Memory B cell (primary cell): ENCODE results near the gene ASB13.

Experiments used
- ATAC-seq: fragments of 150-1000 bp; cut with Tn5 transposase; 2 replicates; pipeline ENCODE4 v1.10.0; 2021; ENCODE audit warnings: low read depth, mild to moderate bottlenecking, moderate library complexity
- DNase-seq, 2 donors: peaks; one replicate each; pipeline ENCODE4 v3.0.0; 2022; ENCODE audit warnings: low spot score in 2 of 2
- H3K27ac Mint-ChIP-seq: one replicate; pipeline ENCODE4 v1.8.0; 2022; ENCODE audit warnings: mild to moderate bottlenecking, moderate library complexity, mixed read lengths
- H3K27me3 Mint-ChIP-seq: one replicate; pipeline ENCODE4 v1.8.0; 2022; ENCODE audit warnings: mixed read lengths
- H3K36me3 Mint-ChIP-seq: one replicate; pipeline ENCODE4 v1.8.0; 2022; ENCODE audit warnings: mild to moderate bottlenecking, mixed read lengths
- H3K4me1 Mint-ChIP-seq: one replicate; pipeline ENCODE4 v1.8.0; 2022; ENCODE audit warnings: mixed read lengths
- H3K4me3 Mint-ChIP-seq: one replicate; pipeline ENCODE4 v1.8.0; 2022; ENCODE audit warnings: mild to moderate bottlenecking, moderate library complexity, mixed read lengths
- H3K9me3 Mint-ChIP-seq: one replicate; pipeline ENCODE4 v1.8.0; 2022; ENCODE audit warnings: mixed read lengths

Gene ASB13

GRCh38 chr10:5606864-5607263, 59.5 kb downstream of the ASB13 start:
- Mint-ChIP-seq H3K9me3 (peaks cover 2% of the 10 kb centered on the region), H3K4me3 (no peak overlapping the region)

GRCh38 chr10:5606321-5606720, 60.1 kb downstream of the ASB13 start:
- Mint-ChIP-seq H3K36me3 (no peaks in the 10 kb centered on the region), H3K4me3 (no peak overlapping the region), H3K27me3 (peaks cover 12% of the 10 kb centered on the region), H3K9me3 (peaks cover 2% of the 10 kb centered on the region), H3K4me1 (peaks cover 6% of the 10 kb centered on the region), H3K27ac (no peak overlapping the region)
- DNase-seq (no peak), ATAC-seq (no peak)

More at GRCh38 chr10:5606864-5607263, 59.5 kb downstream of the ASB13 start:
- no peak overlapping the region for H3K27ac Mint-ChIP-seq
- H3K4me1 Mint-ChIP-seq = peaks cover 6% of the 10 kb centered on the region
- no peak for ATAC-seq
- no peaks in the 10 kb centered on the region for H3K36me3 Mint-ChIP-seq
- no peak for DNase-seq
- peaks cover 12% of the 10 kb centered on the region for H3K27me3 Mint-ChIP-seq

GRCh38 chr10:5604961-5605360, 61.4 kb downstream of the ASB13 start:
- ATAC-seq (no peak), DNase-seq (no peak)
- no peak overlapping the region for H3K4me3 Mint-ChIP-seq
- peaks cover 6% of the 10 kb centered on the region for H3K4me1 Mint-ChIP-seq
- no peak overlapping the region for H3K27ac Mint-ChIP-seq
- peaks cover 13% of the 10 kb centered on the region for H3K27me3 Mint-ChIP-seq
- H3K9me3 Mint-ChIP-seq = peaks cover 2% of the 10 kb centered on the region
- H3K36me3 Mint-ChIP-seq = no peaks in the 10 kb centered on the region

GRCh38 chr10:5604236-5604925, 62.0 kb downstream of the ASB13 start:
- Mint-ChIP-seq H3K27me3 (peaks cover 12% of the 10 kb centered on the region), H3K27ac (no peak overlapping the region), H3K9me3 (peaks cover 2% of the 10 kb centered on the region), H3K36me3 (no peaks in the 10 kb centered on the region), H3K4me3 (no peak overlapping the region), H3K4me1 (peaks cover 6% of the 10 kb centered on the region)
- ATAC-seq = no peak
- DNase-seq = no peak

- peaks cover 6% of the 10 kb centered on the region for H3K4me1 Mint-ChIP-seq
- H3K4me3 Mint-ChIP-seq = no peak overlapping the region
- H3K9me3 Mint-ChIP-seq = peaks cover 2% of the 10 kb centered on the region
- DNase-seq (no peak), ATAC-seq (no peak)
- peaks cover 11% of the 10 kb centered on the region for H3K27me3 Mint-ChIP-seq
- no peaks in the 10 kb centered on the region for H3K36me3 Mint-ChIP-seq
- H3K27ac Mint-ChIP-seq = no peak overlapping the region
Observed at GRCh38 chr10:5603848-5604170, 62.6 kb downstream of the ASB13 start.

- H3K9me3 Mint-ChIP-seq = peaks cover 2% of the 10 kb centered on the region
- no peaks in the 10 kb centered on the region for H3K36me3 Mint-ChIP-seq
- ATAC-seq = no peak
- no peak overlapping the region for H3K4me3 Mint-ChIP-seq
- H3K4me1 Mint-ChIP-seq = peaks cover 3% of the 10 kb centered on the region
- H3K27me3 Mint-ChIP-seq = peaks cover 10% of the 10 kb centered on the region
- no peak for DNase-seq
- H3K27ac Mint-ChIP-seq = no peak overlapping the region
Observed at GRCh38 chr10:5603091-5603847, 63.1 kb downstream of the ASB13 start.

GRCh38 chr10:5601826-5602495, 64.4 kb downstream of the ASB13 start:
- no peak for ATAC-seq
- no peaks in the 10 kb centered on the region for H3K36me3 Mint-ChIP-seq
- no peak overlapping the region for H3K27ac Mint-ChIP-seq
- H3K4me1 Mint-ChIP-seq = peaks cover 7% of the 10 kb centered on the region
- H3K4me3 Mint-ChIP-seq = no peak overlapping the region
- peaks cover 2% of the 10 kb centered on the region for H3K9me3 Mint-ChIP-seq
- H3K27me3 Mint-ChIP-seq = peaks cover 13% of the 10 kb centered on the region
- no peak for DNase-seq

- H3K9me3 Mint-ChIP-seq = peaks cover 2% of the 10 kb centered on the region
- H3K27me3 Mint-ChIP-seq = peaks cover 14% of the 10 kb centered on the region
- no peak for DNase-seq
- H3K4me3 Mint-ChIP-seq = no peak overlapping the region
- no peak for ATAC-seq
- H3K4me1 Mint-ChIP-seq = peaks cover 9% of the 10 kb centered on the region
- H3K36me3 Mint-ChIP-seq = no peaks in the 10 kb centered on the region
- H3K27ac Mint-ChIP-seq = no peak overlapping the region
Observed at GRCh38 chr10:5600908-5601307, 65.5 kb downstream of the ASB13 start.

GRCh38 chr10:5599613-5600520, 66.5 kb downstream of the ASB13 start:
- no peak for DNase-seq
- ATAC-seq = no peak
- H3K4me1 Mint-ChIP-seq = peaks cover 9% of the 10 kb centered on the region
- H3K4me3 Mint-ChIP-seq = no peak overlapping the region
- peaks cover 2% of the 10 kb centered on the region for H3K9me3 Mint-ChIP-seq
- H3K36me3 Mint-ChIP-seq = no peaks in the 10 kb centered on the region
- no peak overlapping the region for H3K27ac Mint-ChIP-seq
- peaks cover 18% of the 10 kb centered on the region for H3K27me3 Mint-ChIP-seq

- Mint-ChIP-seq H3K4me1 (peaks cover 6% of the 10 kb centered on the region), H3K9me3 (peaks cover 2% of the 10 kb centered on the region), H3K27me3 (peaks cover 19% of the 10 kb centered on the region), H3K27ac (no peak overlapping the region), H3K4me3 (no peak overlapping the region), H3K36me3 (no peaks in the 10 kb centered on the region)
- ATAC-seq (no peak), DNase-seq (no peak)
Observed at GRCh38 chr10:5598085-5598690, 68.2 kb downstream of the ASB13 start.

GRCh38 chr10:5596611-5597341, 69.6 kb downstream of the ASB13 start:
- ATAC-seq (no peak), DNase-seq (no peak)
- Mint-ChIP-seq H3K27me3 (peaks cover 26% of the 10 kb centered on the region), H3K4me3 (no peak overlapping the region), H3K27ac (no peak overlapping the region), H3K36me3 (no peaks in the 10 kb centered on the region), H3K4me1 (peaks cover 6% of the 10 kb centered on the region), H3K9me3 (no peaks in the 10 kb centered on the region)

GRCh38 chr10:5595994-5596471, 70.4 kb downstream of the ASB13 start:
- no peak overlapping the region for H3K4me3 Mint-ChIP-seq
- DNase-seq (no peak), ATAC-seq (no peak)
- no peaks in the 10 kb centered on the region for H3K9me3 Mint-ChIP-seq
- H3K27ac Mint-ChIP-seq = no peak overlapping the region
- H3K4me1 Mint-ChIP-seq = peaks cover 6% of the 10 kb centered on the region
- no peaks in the 10 kb centered on the region for H3K36me3 Mint-ChIP-seq
- peaks cover 29% of the 10 kb centered on the region for H3K27me3 Mint-ChIP-seq

GRCh38 chr10:5595591-5595990, 70.8 kb downstream of the ASB13 start:
- no peaks in the 10 kb centered on the region for H3K36me3 Mint-ChIP-seq
- no peaks in the 10 kb centered on the region for H3K9me3 Mint-ChIP-seq
- H3K4me3 Mint-ChIP-seq = no peak overlapping the region
- H3K27me3 Mint-ChIP-seq = peaks cover 31% of the 10 kb centered on the region
- no peak overlapping the region for H3K27ac Mint-ChIP-seq
- peaks cover 6% of the 10 kb centered on the region for H3K4me1 Mint-ChIP-seq
- DNase-seq (no peak), ATAC-seq (no peak)
